Measurements from ENCODE around the gene KRT7.

Gene KRT7

GRCh38 chr12:52268212-52268611, 35.2 kb downstream of the KRT7 start:
- no peaks in the 10 kb centered on the region; the same call in 1 of the 2 replicates for H3K9me3 ChIP-seq (ENCODE audit: control insufficient read depth, insufficient read depth, low read length)
- DNase-seq (ENCODE audit: low read depth, low spot score) = no peak
- no peak overlapping the region for H3K27ac ChIP-seq (ENCODE audit: low read length)
- no peaks in the 10 kb centered on the region for H3K36me3 ChIP-seq (ENCODE audit: control insufficient read depth, insufficient read depth, low read length)
- no CpG with 5 or more reads among the region's 2 CpGs for whole genome bisulfite sequencing (ENCODE audit: insufficient coverage, insufficient read length)
- H3K4me1 ChIP-seq (ENCODE audit: control insufficient read depth, insufficient read depth, low read length) = no peaks in the 10 kb centered on the region
- H3K4me3 ChIP-seq (ENCODE audit: low read length) = no peak overlapping the region
- no peaks in the 10 kb centered on the region for H3K27me3 ChIP-seq (ENCODE audit: control insufficient read depth, insufficient read depth, low read length)

GRCh38 chr12:52270541-52271070, 37.6 kb downstream of the KRT7 start:
- DNase-seq (ENCODE audit: low read depth, low spot score) = no peak
- WGBS (ENCODE audit: insufficient coverage, insufficient read length) = no CpG with 5 or more reads among the region's 6 CpGs
- Histone ChIP-seq H3K9me3 (ENCODE audit: control insufficient read depth, insufficient read depth, low read length) (no peaks in the 10 kb centered on the region; the same call in 1 of the 2 replicates), H3K4me3 (ENCODE audit: low read length) (no peak overlapping the region), H3K4me1 (ENCODE audit: control insufficient read depth, insufficient read depth, low read length) (no peaks in the 10 kb centered on the region), H3K36me3 (ENCODE audit: control insufficient read depth, insufficient read depth, low read length) (no peaks in the 10 kb centered on the region), H3K27ac (ENCODE audit: low read length) (no peak overlapping the region), H3K27me3 (ENCODE audit: control insufficient read depth, insufficient read depth, low read length) (no peaks in the 10 kb centered on the region)

GRCh38 chr12:52271158-52271557, 38.1 kb downstream of the KRT7 start:
- DNase-seq (ENCODE audit: low read depth, low spot score) = no peak
- no peak overlapping the region for H3K4me3 ChIP-seq (ENCODE audit: low read length)
- WGBS (ENCODE audit: insufficient coverage, insufficient read length) = no CpG with 5 or more reads among the region's 1 CpG
- H3K36me3 ChIP-seq (ENCODE audit: control insufficient read depth, insufficient read depth, low read length) = no peaks in the 10 kb centered on the region
- H3K27ac ChIP-seq (ENCODE audit: low read length) = no peak overlapping the region
- no peaks in the 10 kb centered on the region for H3K4me1 ChIP-seq (ENCODE audit: control insufficient read depth, insufficient read depth, low read length)
- no peaks in the 10 kb centered on the region for H3K27me3 ChIP-seq (ENCODE audit: control insufficient read depth, insufficient read depth, low read length)
- no peaks in the 10 kb centered on the region; the same call in 1 of the 2 replicates for H3K9me3 ChIP-seq (ENCODE audit: control insufficient read depth, insufficient read depth, low read length)

GRCh38 chr12:52274521-52275120, 41.6 kb downstream of the KRT7 start, which contains the start of gene KRT86:
Gene KRT86, plus strand, starts transcription at chr12:52274645. Its CDS starts 27,272 bp downstream, at chr12:52301917.
- H3K27ac ChIP-seq (ENCODE audit: low read length) = no peak within 1 kb of the TSS
- no peaks in the 10 kb centered on the region for H3K4me1 ChIP-seq (ENCODE audit: control insufficient read depth, insufficient read depth, low read length)
- H3K9me3 ChIP-seq (ENCODE audit: control insufficient read depth, insufficient read depth, low read length) = no peaks in the 10 kb centered on the region
- H3K4me3 ChIP-seq (ENCODE audit: low read length) = no peak within 1 kb of the TSS
- H3K36me3 ChIP-seq (ENCODE audit: control insufficient read depth, insufficient read depth, low read length) = no peaks in the 10 kb centered on the region
- H3K27me3 ChIP-seq (ENCODE audit: control insufficient read depth, insufficient read depth, low read length) = no peaks in the 10 kb centered on the region; the same call in 1 of the 2 replicates
- no peak for DNase-seq (ENCODE audit: low read depth, low spot score)
- no CpG with 5 or more reads among the region's 3 CpGs for WGBS (ENCODE audit: insufficient coverage, insufficient read length)

GRCh38 chr12:52275686-52276085, 42.6 kb downstream of the KRT7 start:
- Histone ChIP-seq H3K27me3 (ENCODE audit: control insufficient read depth, insufficient read depth, low read length) (no peaks in the 10 kb centered on the region; the same call in 1 of the 2 replicates), H3K36me3 (ENCODE audit: control insufficient read depth, insufficient read depth, low read length) (no peaks in the 10 kb centered on the region), H3K4me1 (ENCODE audit: control insufficient read depth, insufficient read depth, low read length) (no peaks in the 10 kb centered on the region), H3K4me3 (ENCODE audit: low read length) (no peak overlapping the region), H3K27ac (ENCODE audit: low read length) (no peak overlapping the region), H3K9me3 (ENCODE audit: control insufficient read depth, insufficient read depth, low read length) (no peaks in the 10 kb centered on the region)
- WGBS (ENCODE audit: insufficient coverage, insufficient read length) = no CpG with 5 or more reads among the region's 3 CpGs
- no peak for DNase-seq (ENCODE audit: low read depth, low spot score)

GRCh38 chr12:52277486-52278245, 44.6 kb downstream of the KRT7 start:
- WGBS (ENCODE audit: insufficient coverage, insufficient read length) = no CpG with 5 or more reads among the region's 9 CpGs
- no peak overlapping the region for H3K27ac ChIP-seq (ENCODE audit: low read length)
- DNase-seq (ENCODE audit: low read depth, low spot score) = no peak
- no peak overlapping the region for H3K4me3 ChIP-seq (ENCODE audit: low read length)
- H3K9me3 ChIP-seq (ENCODE audit: control insufficient read depth, insufficient read depth, low read length) = no peaks in the 10 kb centered on the region
- H3K36me3 ChIP-seq (ENCODE audit: control insufficient read depth, insufficient read depth, low read length) = no peaks in the 10 kb centered on the region
- no peaks in the 10 kb centered on the region; the same call in 1 of the 2 replicates for H3K27me3 ChIP-seq (ENCODE audit: control insufficient read depth, insufficient read depth, low read length)
- H3K4me1 ChIP-seq (ENCODE audit: control insufficient read depth, insufficient read depth, low read length) = no peaks in the 10 kb centered on the region

GRCh38 chr12:52278575-52279421, 45.8 kb downstream of the KRT7 start:
- H3K4me1 ChIP-seq (ENCODE audit: control insufficient read depth, insufficient read depth, low read length) = no peaks in the 10 kb centered on the region
- H3K27ac ChIP-seq (ENCODE audit: low read length) = no peak overlapping the region
- no peaks in the 10 kb centered on the region for H3K36me3 ChIP-seq (ENCODE audit: control insufficient read depth, insufficient read depth, low read length)
- DNase-seq (ENCODE audit: low read depth, low spot score) = peak; percentile 63
- H3K9me3 ChIP-seq (ENCODE audit: control insufficient read depth, insufficient read depth, low read length) = no peaks in the 10 kb centered on the region
- H3K4me3 ChIP-seq (ENCODE audit: low read length) = peak overlapping the region; percentile 15; the same call in 1 of the 2 replicates
- H3K27me3 ChIP-seq (ENCODE audit: control insufficient read depth, insufficient read depth, low read length) = no peaks in the 10 kb centered on the region; the same call in 1 of the 2 replicates
- no CpG with 5 or more reads among the region's 32 CpGs for WGBS (ENCODE audit: insufficient coverage, insufficient read length)

GRCh38 chr12:52279422-52280318, 46.6 kb downstream of the KRT7 start:
- Histone ChIP-seq H3K4me3 (ENCODE audit: low read length) (no peak overlapping the region), H3K36me3 (ENCODE audit: control insufficient read depth, insufficient read depth, low read length) (no peaks in the 10 kb centered on the region), H3K27ac (ENCODE audit: low read length) (no peak overlapping the region), H3K27me3 (ENCODE audit: control insufficient read depth, insufficient read depth, low read length) (no peaks in the 10 kb centered on the region; the same call in 1 of the 2 replicates), H3K9me3 (ENCODE audit: control insufficient read depth, insufficient read depth, low read length) (no peaks in the 10 kb centered on the region), H3K4me1 (ENCODE audit: control insufficient read depth, insufficient read depth, low read length) (no peaks in the 10 kb centered on the region)
- DNase-seq (ENCODE audit: low read depth, low spot score) = no peak
- no CpG with 5 or more reads among the region's 14 CpGs for WGBS (ENCODE audit: insufficient coverage, insufficient read length)

GRCh38 chr12:52280319-52280795, 47.3 kb downstream of the KRT7 start:
- Histone ChIP-seq H3K27ac (ENCODE audit: low read length) (no peak overlapping the region), H3K4me1 (ENCODE audit: control insufficient read depth, insufficient read depth, low read length) (no peaks in the 10 kb centered on the region), H3K27me3 (ENCODE audit: control insufficient read depth, insufficient read depth, low read length) (no peaks in the 10 kb centered on the region; the same call in 1 of the 2 replicates), H3K4me3 (ENCODE audit: low read length) (no peak overlapping the region), H3K9me3 (ENCODE audit: control insufficient read depth, insufficient read depth, low read length) (no peaks in the 10 kb centered on the region), H3K36me3 (ENCODE audit: control insufficient read depth, insufficient read depth, low read length) (no peaks in the 10 kb centered on the region)
- DNase-seq (ENCODE audit: low read depth, low spot score) = no peak
- no CpG with 5 or more reads among the region's 3 CpGs for WGBS (ENCODE audit: insufficient coverage, insufficient read length)
